ENCODE results near the gene ZNF710. TPM values are rescaled to one million over a fixed set of nuclear protein-coding genes. Genes with fewer than 3 reads are reported as not detected.
A peak's percentile ranks its signal among the peaks of the same experiment; 100 is the strongest.

Gene ZNF710
- total and polyA plus RNA-seq, 2 of the 4 experiments (the other 2 are of a cell fraction): 7.6 to 8.2 TPM

GRCh38 chr15:90113166-90113565, 112.0 kb downstream of the ZNF710 start:
- Histone ChIP-seq H3K9me1 (ENCODE audit: insufficient read depth, low read length) (no peaks in the 10 kb centered on the region), H3K23ac (ENCODE audit: low read depth, low read length) (no peak overlapping the region), H3K79me1 (ENCODE audit: low read depth in 1 of 2, low read length in 2 of 2) (no peaks in the 10 kb centered on the region), H4K5ac (ENCODE audit: low read depth, low read length) (no peak overlapping the region), H4K20me1 (ENCODE audit: insufficient read depth, low read length) (no peaks in the 10 kb centered on the region), H2BK15ac (ENCODE audit: low read depth, low read length) (no peak overlapping the region), H3K18ac (ENCODE audit: low read depth, low read length) (no peak overlapping the region), H3K9ac (ENCODE audit: low read depth, low read length) (no peak overlapping the region), H2AK9ac (replicated peaks; ENCODE audit: low read depth, low read length, poor library complexity) (no peak overlapping the region), H3K27me3 (ENCODE audit: control insufficient read depth, insufficient read depth, low read length) (no peaks in the 10 kb centered on the region), H3K4me1 (ENCODE audit: control insufficient read depth, insufficient read depth, low read length) (peaks cover 2% of the 10 kb centered on the region), H2BK120ac (ENCODE audit: low read depth, low read length) (no peak overlapping the region), H3K9me3 (ENCODE audit: control insufficient read depth, insufficient read depth, low read length) (peaks cover 8% of the 10 kb centered on the region), H2BK20ac (ENCODE audit: low read depth, low read length) (no peak overlapping the region), H4K8ac (ENCODE audit: low read depth in 2 of 2, low read length in 2 of 2) (no peak overlapping the region), H3K56ac (ENCODE audit: extremely low read depth, insufficient read depth, low read length) (no peak overlapping the region), H2AK5ac (ENCODE audit: low read depth, low read length) (no peak overlapping the region), H3K4me2 (ENCODE audit: low read depth, low read length) (no peak overlapping the region), H3K4me3 (ENCODE audit: insufficient read depth, low read depth, low read length) (no peak overlapping the region), H2BK5ac (ENCODE audit: low read depth, low read length, poor library complexity, severe bottlenecking) (no peak overlapping the region), H3K4ac (ENCODE audit: low read depth, low read length) (no peak overlapping the region), H4K91ac (ENCODE audit: insufficient read depth, low read depth, low read length) (no peak overlapping the region), H3K36me3 (ENCODE audit: control insufficient read depth, insufficient read depth, low read length) (no peaks in the 10 kb centered on the region), H2AFZ (replicated peaks; ENCODE audit: low read length, poor library complexity) (no peak overlapping the region), H3K14ac (replicated peaks; ENCODE audit: low read depth, low read length) (no peak overlapping the region), H3K27ac (ENCODE audit: insufficient read depth, low read length) (no peak overlapping the region)
- POLR2A ChIA-PET (ENCODE audit: unreplicated experiment): no interaction called here
- no TSS peak for BruUV-seq (replicated peaks)
- TF ChIP-seq NFE2L2 (IDR thresholded peaks at IDR 0.05; ENCODE audit: low read depth, low read length) (no peak), SMC3 (IDR thresholded peaks at IDR 0.05; ENCODE audit: low read depth, low read length) (no peak), POLR2A (IDR thresholded peaks at IDR 0.05; ENCODE audit: low read depth, low read length) (no peak), CEBPB (IDR thresholded peaks at IDR 0.05; ENCODE audit: low read depth, low read length) (no peak), FOS (IDR thresholded peaks at IDR 0.05; ENCODE audit: low read depth, low read length) (no peak), RFX5 (IDR thresholded peaks at IDR 0.05; ENCODE audit: low read depth, low read length) (no peak), RCOR1 (IDR thresholded peaks at IDR 0.05; ENCODE audit: insufficient replicate concordance, low read length) (no peak), MAZ (IDR thresholded peaks at IDR 0.05; ENCODE audit: borderline replicate concordance, low read depth, low read length) (no peak), CHD1 (IDR thresholded peaks at IDR 0.05; ENCODE audit: low read depth, low read length) (no peak), RAD21 (IDR thresholded peaks at IDR 0.05; ENCODE audit: low read length) (no peak), MAFK (IDR thresholded peaks at IDR 0.05; ENCODE audit: low read depth, low read length) (no peak), MXI1 (IDR thresholded peaks at IDR 0.05; ENCODE audit: borderline replicate concordance, low read depth, low read length) (no peak), ELK1 (IDR thresholded peaks at IDR 0.05; ENCODE audit: borderline replicate concordance, low read depth, low read length) (no peak)
- TF ChIP-seq, protein P1, sequence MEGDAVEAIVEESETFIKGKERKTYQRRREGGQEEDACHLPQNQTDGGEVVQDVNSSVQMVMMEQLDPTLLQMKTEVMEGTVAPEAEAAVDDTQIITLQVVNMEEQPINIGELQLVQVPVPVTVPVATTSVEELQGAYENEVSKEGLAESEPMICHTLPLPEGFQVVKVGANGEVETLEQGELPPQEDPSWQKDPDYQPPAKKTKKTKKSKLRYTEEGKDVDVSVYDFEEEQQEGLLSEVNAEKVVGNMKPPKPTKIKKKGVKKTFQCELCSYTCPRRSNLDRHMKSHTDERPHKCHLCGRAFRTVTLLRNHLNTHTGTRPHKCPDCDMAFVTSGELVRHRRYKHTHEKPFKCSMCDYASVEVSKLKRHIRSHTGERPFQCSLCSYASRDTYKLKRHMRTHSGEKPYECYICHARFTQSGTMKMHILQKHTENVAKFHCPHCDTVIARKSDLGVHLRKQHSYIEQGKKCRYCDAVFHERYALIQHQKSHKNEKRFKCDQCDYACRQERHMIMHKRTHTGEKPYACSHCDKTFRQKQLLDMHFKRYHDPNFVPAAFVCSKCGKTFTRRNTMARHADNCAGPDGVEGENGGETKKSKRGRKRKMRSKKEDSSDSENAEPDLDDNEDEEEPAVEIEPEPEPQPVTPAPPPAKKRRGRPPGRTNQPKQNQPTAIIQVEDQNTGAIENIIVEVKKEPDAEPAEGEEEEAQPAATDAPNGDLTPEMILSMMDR (conservative IDR thresholded peaks at IDR 0.05; ENCODE audit: low read depth, low read length): no peak
- TF ChIP-seq, protein P2, sequence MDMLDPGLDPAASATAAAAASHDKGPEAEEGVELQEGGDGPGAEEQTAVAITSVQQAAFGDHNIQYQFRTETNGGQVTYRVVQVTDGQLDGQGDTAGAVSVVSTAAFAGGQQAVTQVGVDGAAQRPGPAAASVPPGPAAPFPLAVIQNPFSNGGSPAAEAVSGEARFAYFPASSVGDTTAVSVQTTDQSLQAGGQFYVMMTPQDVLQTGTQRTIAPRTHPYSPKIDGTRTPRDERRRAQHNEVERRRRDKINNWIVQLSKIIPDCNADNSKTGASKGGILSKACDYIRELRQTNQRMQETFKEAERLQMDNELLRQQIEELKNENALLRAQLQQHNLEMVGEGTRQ (IDR thresholded peaks at IDR 0.05; ENCODE audit: low read depth, low read length): no peak
- DNase-seq (peak; percentile 51), ATAC-seq (ENCODE audit: low read depth) (peak; percentile 80)
- in situ Hi-C loops (cut with MboI; ENCODE audit: low sequenced_read_pairs) (no loop called here), dilution Hi-C loops (cut with HindIII; ENCODE audit: low sequenced_read_pairs, unreplicated experiment) (no loop called here), intact Hi-C loops (cut with micrococcal nuclease) (no loop called here)
- CTCF ChIA-PET: interaction anchor here (0.6 kb wide), 1 partner anchor 29 kb away, joined by 4 read pairs; no protein-coding TSS in a partner anchor
- WGBS, 2 experiments (ENCODE audit: extremely low coverage in 2 of 2, insufficient read length in 1 of 2): no CpG with 5 or more reads among the region's 7 CpGs
